CD4-positive, alpha-beta memory T cell (primary cell): ENCODE data around the gene GLI1. TPM values are rescaled to one million over a fixed set of nuclear protein-coding genes. Genes with fewer than 3 reads are reported as not detected.

Source experiments
- CTCF ChIA-PET: fragments of 350-600 bp; sonication (Branson Sonifier 250); formaldehyde crosslinking; loops from one replicate; lab custom pipeline; 2021; ENCODE audit warnings: inconsistent platforms; ENCODE audit not compliant: partially characterized antibody; lab: Charles Lee
- POLR2A ChIA-PET: fragments of 350-600 bp; sonication (Branson Sonifier 250); formaldehyde crosslinking; loops from one replicate; lab custom pipeline; 2021; ENCODE audit not compliant: partially characterized antibody; lab: Charles Lee
- DNase-seq, 5 donors: peaks; one replicate each; pipeline versions ENCODE4 v3.0.0 to v3.0.0-alpha.2; 2020 to 2022; ENCODE audit warnings: mixed read lengths in 1 of 5
- H3K27ac ChIP-seq: one replicate; pipeline ENCODE4 v1.7.0; 2013; ENCODE audit warnings: low read depth, low read length
- H3K27me3 ChIP-seq: 2 replicates; pipeline ENCODE4 v1.7.0; 2013; ENCODE audit warnings: mild to moderate bottlenecking, low read length, moderate library complexity; ENCODE audit not compliant: insufficient read depth
- H3K36me3 ChIP-seq: 2 replicates; pipeline ENCODE4 v1.7.0; 2013; ENCODE audit warnings: mild to moderate bottlenecking, low read length, moderate library complexity; ENCODE audit not compliant: insufficient read depth
- H3K4me1 ChIP-seq: 2 replicates; pipeline ENCODE4 v1.7.0; 2013; ENCODE audit warnings: mild to moderate bottlenecking, low read length, moderate library complexity; ENCODE audit not compliant: insufficient read depth
- H3K4me3 ChIP-seq, 2 donors: one replicate each; pipeline ENCODE4 v1.7.0; 2013; ENCODE audit warnings: low read length in 2 of 2, mild to moderate bottlenecking in 1 of 2
- H3K9me3 ChIP-seq, 2 donors: one replicate each; pipeline ENCODE4 v1.7.0; 2013; ENCODE audit warnings: low read length in 2 of 2, control low read depth in 1 of 2; ENCODE audit not compliant: control insufficient read depth in 1 of 2
- H3K27ac Mint-ChIP-seq, 7 donors: one replicate each; pipeline ENCODE4 v1.8.0; 2020 to 2021; ENCODE audit warnings: mixed read lengths in 7 of 7, mild to moderate bottlenecking in 6 of 7, inconsistent platforms in 3 of 7, moderate library complexity in 3 of 7
- H3K27me3 Mint-ChIP-seq, 2 donors: one replicate each; pipeline ENCODE4 v1.8.0; 2020 to 2021; ENCODE audit warnings: mixed read lengths in 2 of 2
- H3K36me3 Mint-ChIP-seq, 2 donors: one replicate each; pipeline ENCODE4 v1.8.0; 2020 to 2021; ENCODE audit warnings: mixed read lengths in 2 of 2, inconsistent platforms in 1 of 2, mild to moderate bottlenecking in 1 of 2
- H3K4me1 Mint-ChIP-seq, 4 donors: one replicate each; pipeline ENCODE4 v1.8.0; 2020 to 2021; ENCODE audit warnings: mixed read lengths in 4 of 4, mild to moderate bottlenecking in 1 of 4
- H3K4me3 Mint-ChIP-seq, 8 donors: one replicate each; pipeline ENCODE4 v1.8.0; 2020 to 2021; ENCODE audit warnings: mixed read lengths in 8 of 8, mild to moderate bottlenecking in 7 of 8, moderate library complexity in 6 of 8, inconsistent platforms in 3 of 8
- H3K9me3 Mint-ChIP-seq, 8 donors: one replicate each; pipeline ENCODE4 v1.8.0; 2020 to 2021; ENCODE audit warnings: mixed read lengths in 8 of 8, mild to moderate bottlenecking in 5 of 8, inconsistent platforms in 3 of 8, moderate library complexity in 1 of 8
- intact Hi-C: fragments of 100-400 bp; cut with micrococcal nuclease; formaldehyde crosslinking; loops from one replicate; pipeline ENCODE4 v1.15.1; 2023
- polyA plus RNA-seq, 2 donors: library from polyadenylated mRNA; unstranded; fragments of 300-500 nt; fragmentation: Illumina TruSeq; gene quantifications; one replicate each; pipeline ENCODE4 v1.2.3, GENCODE V29; 2021
- total RNA-seq, 2 experiments: library from RNA; stranded (reverse); gene quantifications; one replicate each; pipeline ENCODE4 v1.2.3, GENCODE V29; 2021

The GLI1 gene
- total and polyA plus RNA-seq, 4 experiments from 2014 or later = 0.30 to 0.35 TPM; not detected in 2

DNA sequence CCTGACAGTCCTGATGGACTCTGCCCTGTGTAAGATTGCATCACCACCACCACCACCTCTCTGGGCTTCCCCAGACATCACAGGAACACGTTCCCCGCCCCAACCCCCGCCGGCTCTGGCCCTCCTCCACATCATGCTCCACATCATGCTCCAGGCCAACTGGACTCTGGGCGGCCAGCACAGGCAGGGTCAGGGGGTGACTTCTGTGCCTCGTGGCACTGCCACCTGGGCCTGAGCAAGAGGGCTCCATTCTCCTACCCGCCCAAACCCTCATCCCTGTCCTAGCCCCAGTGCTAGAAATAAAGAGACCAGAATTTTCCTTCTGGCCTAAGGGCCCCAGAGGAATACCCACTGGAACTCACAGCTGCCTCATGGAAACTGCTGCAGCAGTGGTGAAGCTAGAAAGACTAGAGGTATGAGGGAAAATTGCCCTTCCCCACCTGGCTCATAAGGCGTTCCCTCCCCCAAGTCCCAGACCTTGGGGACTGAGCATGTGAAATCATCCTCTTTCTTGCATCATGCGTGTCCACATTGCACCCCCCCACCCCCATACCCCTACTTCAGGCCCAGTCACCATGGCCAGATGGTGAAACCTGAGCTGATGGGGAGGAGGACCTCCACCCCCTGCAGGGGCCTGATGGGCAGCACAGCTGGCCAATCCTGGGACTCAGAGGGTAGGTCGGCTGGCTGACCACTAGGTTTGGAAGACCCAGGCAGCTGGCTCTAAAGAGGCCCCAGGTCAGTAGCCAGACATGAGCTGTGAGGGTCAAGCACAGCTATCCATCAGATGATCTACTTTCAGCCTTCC is 4.8 kb upstream of the GLI1 start, which contains the start of gene INHBE:
Gene INHBE (plus strand): TSS at position 742 of the 808 bp plus-strand sequence. CDS start 230 bp downstream, outside the sequence.
- CTCF ChIA-PET = interaction anchor here (0.6 to 5.0 kb wide), 17 partner anchors 10 to 225 kb away, joined by 3 to 31 read pairs (median 6); partner anchors contain the start of genes ARHGAP9, INHBC and SHMT2
- H3K4me1 ChIP-seq = peaks cover 9% of the 10 kb centered on the region
- intact Hi-C loops = loop anchor here (10.0 kb wide), 1 partner anchor 240 kb away; the partner anchor contains the start of gene OS9
- peaks cover 9 to 25% (median 19%) of the 10 kb centered on the region in 4 donors for H3K4me1 Mint-ChIP-seq
- H3K36me3 Mint-ChIP-seq = peaks cover 0 to 2% of the 10 kb centered on the region in 2 donors
- H3K4me3 ChIP-seq = no peak within 1 kb of the TSS
- H3K27me3 ChIP-seq = no peaks in the 10 kb centered on the region
- peaks cover 0 to 9% of the 10 kb centered on the region in 2 donors for H3K27me3 Mint-ChIP-seq
- no peak within 1 kb of the TSS for H3K27ac ChIP-seq
- H3K36me3 ChIP-seq = no peaks in the 10 kb centered on the region
- no peaks in the 10 kb centered on the region for H3K9me3 Mint-ChIP-seq
- peak within 1 kb of the TSS in 6 of 8 donors; percentile 41 to 80 (median 64) for H3K4me3 Mint-ChIP-seq
- DNase-seq = no peak
- POLR2A ChIA-PET = no interaction called here
- H3K27ac Mint-ChIP-seq = peak within 1 kb of the TSS in 2 of 7 donors; percentile 1 to 38
- no peaks in the 10 kb centered on the region for H3K9me3 ChIP-seq

DNA sequence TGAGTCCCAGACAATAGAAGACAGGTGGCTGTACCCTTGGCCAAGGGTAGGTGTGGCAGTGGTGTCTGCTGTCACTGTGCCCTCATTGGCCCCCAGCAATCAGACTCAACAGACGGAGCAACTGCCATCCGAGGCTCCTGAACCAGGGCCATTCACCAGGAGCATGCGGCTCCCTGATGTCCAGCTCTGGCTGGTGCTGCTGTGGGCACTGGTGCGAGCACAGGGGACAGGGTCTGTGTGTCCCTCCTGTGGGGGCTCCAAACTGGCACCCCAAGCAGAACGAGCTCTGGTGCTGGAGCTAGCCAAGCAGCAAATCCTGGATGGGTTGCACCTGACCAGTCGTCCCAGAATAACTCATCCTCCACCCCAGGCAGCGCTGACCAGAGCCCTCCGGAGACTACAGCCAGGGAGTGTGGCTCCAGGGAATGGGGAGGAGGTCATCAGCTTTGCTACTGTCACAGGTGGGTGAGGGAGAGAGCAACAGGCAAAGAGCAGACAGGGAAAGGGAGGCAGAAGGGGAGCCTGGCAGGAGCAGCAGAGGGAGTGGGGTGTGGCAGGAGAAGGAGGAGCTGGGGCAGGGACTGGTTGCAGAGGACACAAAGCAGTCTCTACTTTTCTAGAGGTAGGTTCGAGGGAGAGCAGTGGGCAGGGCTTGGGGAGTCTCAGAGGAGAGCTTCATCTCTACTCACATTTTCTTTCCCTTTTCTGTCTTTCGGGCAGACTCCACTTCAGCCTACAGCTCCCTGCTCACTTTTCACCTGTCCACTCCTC is 4.0 kb upstream of the GLI1 start:
- Histone ChIP-seq H3K4me3 (no peak overlapping the region), H3K9me3 (no peaks in the 10 kb centered on the region), H3K27ac (no peak overlapping the region), H3K4me1 (peaks cover 15% of the 10 kb centered on the region), H3K36me3 (no peaks in the 10 kb centered on the region), H3K27me3 (no peaks in the 10 kb centered on the region)
- Mint-ChIP-seq H3K4me3 (peak overlapping the region in 6 of 8 donors; percentile 41 to 80 (median 64)), H3K27ac (peak overlapping the region in 1 of 7 donors; percentile 38), H3K27me3 (peaks cover 0 to 12% of the 10 kb centered on the region in 2 donors), H3K4me1 (peaks cover 14 to 31% (median 23%) of the 10 kb centered on the region in 4 donors), H3K36me3 (peaks cover 0 to 2% of the 10 kb centered on the region in 2 donors), H3K9me3 (no peaks in the 10 kb centered on the region)
- POLR2A ChIA-PET = no interaction called here
- CTCF ChIA-PET = interaction anchor here (0.6 to 5.0 kb wide), 27 partner anchors 9 to 226 kb away, joined by 3 to 31 read pairs (median 4); partner anchors contain the start of genes ARHGAP9, B4GALNT1, DDIT3 and INHBC
- intact Hi-C loops = loop anchor here (1.0 to 10.0 kb wide), 2 partner anchors 192 to 239 kb away; partner anchors contain the start of gene OS9
- DNase-seq = no peak

DNA sequence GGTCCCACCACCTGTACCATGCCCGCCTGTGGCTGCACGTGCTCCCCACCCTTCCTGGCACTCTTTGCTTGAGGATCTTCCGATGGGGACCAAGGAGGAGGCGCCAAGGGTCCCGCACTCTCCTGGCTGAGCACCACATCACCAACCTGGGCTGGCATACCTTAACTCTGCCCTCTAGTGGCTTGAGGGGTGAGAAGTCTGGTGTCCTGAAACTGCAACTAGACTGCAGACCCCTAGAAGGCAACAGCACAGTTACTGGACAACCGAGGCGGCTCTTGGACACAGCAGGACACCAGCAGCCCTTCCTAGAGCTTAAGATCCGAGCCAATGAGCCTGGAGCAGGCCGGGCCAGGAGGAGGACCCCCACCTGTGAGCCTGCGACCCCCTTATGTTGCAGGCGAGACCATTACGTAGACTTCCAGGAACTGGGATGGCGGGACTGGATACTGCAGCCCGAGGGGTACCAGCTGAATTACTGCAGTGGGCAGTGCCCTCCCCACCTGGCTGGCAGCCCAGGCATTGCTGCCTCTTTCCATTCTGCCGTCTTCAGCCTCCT is 3.4 kb upstream of the GLI1 start:
- Histone ChIP-seq H3K27me3 (peaks cover 6% of the 10 kb centered on the region), H3K4me1 (peaks cover 22% of the 10 kb centered on the region), H3K27ac (no peak overlapping the region), H3K36me3 (no peaks in the 10 kb centered on the region), H3K9me3 (no peaks in the 10 kb centered on the region), H3K4me3 (no peak overlapping the region)
- Mint-ChIP-seq H3K4me1 (peaks cover 15 to 36% (median 28%) of the 10 kb centered on the region in 4 donors), H3K27me3 (peaks cover 2 to 15% of the 10 kb centered on the region in 2 donors), H3K36me3 (peaks cover 0 to 2% of the 10 kb centered on the region in 2 donors), H3K27ac (peak overlapping the region in 2 of 7 donors; percentile 1 to 38), H3K9me3 (no peaks in the 10 kb centered on the region), H3K4me3 (peak overlapping the region in 6 of 8 donors; percentile 41 to 80 (median 64))
- DNase-seq = peak in 4 of 5 donors; percentile 28 to 48 (median 39)
- ChIA-PET POLR2A (interaction anchor here (0.7 kb wide), 1 partner anchor 24 kb away, joined by 4 read pairs; no protein-coding TSS in a partner anchor), CTCF (interaction anchor here (0.6 to 5.0 kb wide), 25 partner anchors 9 to 195 kb away, joined by 3 to 31 read pairs (median 4); partner anchors contain the start of genes ARHGAP9, B4GALNT1, DDIT3 and INHBC)
- intact Hi-C loops = loop anchor here (1.0 to 10.0 kb wide), 2 partner anchors 193 to 239 kb away; partner anchors contain the start of gene OS9

DNA sequence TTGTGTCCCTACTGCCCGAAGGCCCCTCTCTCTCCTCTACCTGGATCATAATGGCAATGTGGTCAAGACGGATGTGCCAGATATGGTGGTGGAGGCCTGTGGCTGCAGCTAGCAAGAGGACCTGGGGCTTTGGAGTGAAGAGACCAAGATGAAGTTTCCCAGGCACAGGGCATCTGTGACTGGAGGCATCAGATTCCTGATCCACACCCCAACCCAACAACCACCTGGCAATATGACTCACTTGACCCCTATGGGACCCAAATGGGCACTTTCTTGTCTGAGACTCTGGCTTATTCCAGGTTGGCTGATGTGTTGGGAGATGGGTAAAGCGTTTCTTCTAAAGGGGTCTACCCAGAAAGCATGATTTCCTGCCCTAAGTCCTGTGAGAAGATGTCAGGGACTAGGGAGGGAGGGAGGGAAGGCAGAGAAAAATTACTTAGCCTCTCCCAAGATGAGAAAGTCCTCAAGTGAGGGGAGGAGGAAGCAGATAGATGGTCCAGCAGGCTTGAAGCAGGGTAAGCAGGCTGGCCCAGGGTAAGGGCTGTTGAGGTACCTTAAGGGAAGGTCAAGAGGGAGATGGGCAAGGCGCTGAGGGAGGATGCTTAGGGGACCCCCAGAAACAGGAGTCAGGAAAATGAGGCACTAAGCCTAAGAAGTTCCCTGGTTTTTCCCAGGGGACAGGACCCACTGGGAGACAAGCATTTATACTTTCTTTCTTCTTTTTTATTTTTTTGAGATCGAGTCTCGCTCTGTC is 2.7 kb upstream of the GLI1 start:
- peak overlapping the region in 1 of 8 donors; percentile 20 for H3K4me3 Mint-ChIP-seq
- peaks cover 3 to 18% of the 10 kb centered on the region in 2 donors for H3K27me3 Mint-ChIP-seq
- DNase-seq = no peak
- H3K27ac Mint-ChIP-seq = peak overlapping the region in 2 of 7 donors; percentile 38 to 62
- H3K36me3 Mint-ChIP-seq = peaks cover 0 to 2% of the 10 kb centered on the region in 2 donors
- no peaks in the 10 kb centered on the region for H3K36me3 ChIP-seq
- ChIA-PET CTCF (interaction anchor here (0.6 to 5.0 kb wide), 14 partner anchors 8 to 195 kb away, joined by 3 to 43 read pairs (median 8); partner anchors contain the start of gene DDIT3), POLR2A (interaction anchor here (0.7 kb wide), 1 partner anchor 24 kb away, joined by 4 read pairs; no protein-coding TSS in a partner anchor)
- no peaks in the 10 kb centered on the region for H3K9me3 Mint-ChIP-seq
- peaks cover 10% of the 10 kb centered on the region for H3K27me3 ChIP-seq
- H3K4me1 Mint-ChIP-seq = peaks cover 18 to 43% (median 32%) of the 10 kb centered on the region in 4 donors
- intact Hi-C loops = loop anchor here (1.0 to 10.0 kb wide), 2 partner anchors 194 to 238 kb away; partner anchors contain the start of gene OS9
- H3K4me3 ChIP-seq = no peak overlapping the region
- H3K4me1 ChIP-seq = peaks cover 29% of the 10 kb centered on the region
- no peak overlapping the region for H3K27ac ChIP-seq
- H3K9me3 ChIP-seq = no peaks in the 10 kb centered on the region

DNA sequence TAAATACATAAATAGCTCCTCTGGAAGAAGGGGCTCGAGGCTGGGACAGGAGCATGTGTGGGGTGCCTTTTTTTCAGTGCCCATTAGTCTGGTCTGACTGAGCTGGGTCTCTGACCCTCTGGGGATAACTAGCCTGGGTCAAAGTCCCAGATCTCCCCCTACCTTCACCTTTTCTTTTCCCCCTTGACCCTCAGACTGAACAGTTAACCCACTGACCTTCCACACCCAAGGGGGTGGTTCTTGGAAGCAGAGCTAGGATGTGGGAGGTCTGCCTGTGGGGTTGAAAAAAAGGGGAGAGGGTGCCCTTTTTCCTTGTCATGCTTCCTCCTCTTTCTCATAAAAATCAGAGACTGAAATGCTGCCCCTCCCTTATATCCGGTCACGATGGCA is 925 bp upstream of the GLI1 start:
- Mint-ChIP-seq H3K27me3 (peaks cover 7 to 20% of the 10 kb centered on the region in 2 donors), H3K4me3 (peak overlapping the region; percentile 94 to 99 (median 97)), H3K36me3 (peaks cover 0 to 5% of the 10 kb centered on the region in 2 donors), H3K4me1 (peaks cover 25 to 53% (median 40%) of the 10 kb centered on the region in 4 donors), H3K9me3 (no peaks in the 10 kb centered on the region), H3K27ac (peak overlapping the region; percentile 90 to 99 (median 98))
- Histone ChIP-seq H3K9me3 (no peaks in the 10 kb centered on the region), H3K27me3 (peaks cover 12% of the 10 kb centered on the region), H3K36me3 (no peaks in the 10 kb centered on the region), H3K4me1 (peaks cover 40% of the 10 kb centered on the region), H3K4me3 (peak overlapping the region; percentile 75 to 88), H3K27ac (peak overlapping the region; percentile 41)
- ChIA-PET CTCF (interaction anchor here (0.6 to 9.6 kb wide), 53 partner anchors 8 to 347 kb away, joined by 3 to 204 read pairs (median 5); partner anchors contain the start of genes ARHGAP9, B4GALNT1, DCTN2 and DDIT3), POLR2A (interaction anchor here (0.8 to 9.6 kb wide), 20 partner anchors 11 to 347 kb away, joined by 3 to 225 read pairs (median 4); partner anchors contain the start of genes ARHGAP9, B4GALNT1, DCTN2 and DDIT3)
- no peak for DNase-seq
- intact Hi-C loops = loop anchor here (1.0 to 10.0 kb wide), 5 partner anchors 27 to 236 kb away; partner anchors contain the start of genes B4GALNT1, DDIT3, OS9 and R3HDM2
